Neuronal stem cell (in vitro differentiated cells): ENCODE data around the gene FGFR3.
A peak's percentile ranks its signal among the peaks of the same experiment; 100 is the strongest.

Source experiments
- DNase-seq: peaks from one replicate; pipeline ENCODE4 v3.0.0-alpha.2; 2013; ENCODE audit warnings: low spot score
- H2AFZ ChIP-seq: one replicate; pipeline ENCODE4 v1.6.1; 2013; ENCODE audit warnings: mild to moderate bottlenecking, low read length, inconsistent platforms
- H2AK5ac ChIP-seq: 2 replicates; pipeline ENCODE4 v1.6.1; 2013; ENCODE audit warnings: low read depth, mild to moderate bottlenecking, inconsistent platforms, low read length, moderate library complexity, mixed read lengths
- H2BK120ac ChIP-seq: 2 replicates; pipeline ENCODE4 v1.6.1; 2013; ENCODE audit warnings: low read depth, mild to moderate bottlenecking, inconsistent platforms, low read length, moderate library complexity, mixed read lengths
- H2BK12ac ChIP-seq: one replicate; pipeline ENCODE4 v1.6.1; 2013; ENCODE audit warnings: low read length, inconsistent platforms
- H2BK15ac ChIP-seq: 2 replicates; pipeline ENCODE4 v1.6.1; 2013; ENCODE audit warnings: mild to moderate bottlenecking, low read length, inconsistent platforms, mixed read lengths
- H2BK5ac ChIP-seq: one replicate; pipeline ENCODE4 v1.6.1; 2013; ENCODE audit warnings: inconsistent platforms, mild to moderate bottlenecking, low read length, moderate library complexity
- H3K14ac ChIP-seq: one replicate; pipeline ENCODE4 v1.6.1; 2013; ENCODE audit warnings: low read length, inconsistent platforms
- H3K18ac ChIP-seq: 2 replicates; pipeline ENCODE4 v1.6.1; 2013; ENCODE audit warnings: low read length, inconsistent platforms
- H3K23ac ChIP-seq: 2 replicates; pipeline ENCODE4 v1.6.1; 2013; ENCODE audit warnings: low read depth, mild to moderate bottlenecking, mixed read lengths, low read length, inconsistent platforms; ENCODE audit not compliant: poor library complexity
- H3K27ac ChIP-seq: replicated peaks from 3 replicates; pipeline ENCODE4 v1.5.1; 2013; ENCODE audit warnings: low read length, inconsistent platforms
- H3K27me3 ChIP-seq, 3 experiments: 2 replicates each; pipeline ENCODE4 v1.6.1; 2013; ENCODE audit warnings: low read length in 3 of 3, mild to moderate bottlenecking in 2 of 3, inconsistent platforms in 1 of 3, low read depth in 1 of 3, mixed read lengths in 1 of 3, moderate library complexity in 1 of 3; ENCODE audit not compliant: control insufficient read depth in 3 of 3, insufficient read depth in 3 of 3
- H3K36me3 ChIP-seq, 2 donors: replicated peaks in 1 of 2; 2 replicates each; pipeline ENCODE4 v1.6.1; 2013; ENCODE audit warnings: low read length in 2 of 2; ENCODE audit not compliant: control insufficient read depth in 2 of 2, insufficient read depth in 2 of 2
- H3K4ac ChIP-seq: 2 replicates; pipeline ENCODE4 v1.6.1; 2013; ENCODE audit warnings: inconsistent platforms, mild to moderate bottlenecking, low read length, moderate library complexity
- H3K4me1 ChIP-seq, 2 donors: 1 replicate in 1 of 2; 2 replicates in 1 of 2; pipeline ENCODE4 v1.6.1; 2013; ENCODE audit warnings: low read length in 2 of 2, low read depth in 1 of 2; ENCODE audit not compliant: control insufficient read depth in 2 of 2, insufficient read depth in 1 of 2
- H3K4me2 ChIP-seq: one replicate; pipeline ENCODE4 v1.6.1; 2013; ENCODE audit warnings: mild to moderate bottlenecking, low read length, inconsistent platforms; ENCODE audit not compliant: insufficient read depth, poor library complexity, severe bottlenecking
- H3K4me3 ChIP-seq, 2 donors: 2 replicates each; pipeline ENCODE4 v1.5.1; 2013; ENCODE audit warnings: low read length in 2 of 2, mild to moderate bottlenecking in 2 of 2, inconsistent platforms in 1 of 2, moderate library complexity in 1 of 2
- H3K79me1 ChIP-seq: one replicate; pipeline ENCODE4 v1.6.1; 2013; ENCODE audit warnings: low read depth, mild to moderate bottlenecking, inconsistent platforms, low read length, moderate library complexity
- H3K9ac ChIP-seq: one replicate; pipeline ENCODE4 v1.6.1; 2013; ENCODE audit warnings: mild to moderate bottlenecking, low read depth, low read length, inconsistent platforms; ENCODE audit not compliant: poor library complexity
- H3K9me3 ChIP-seq, 2 donors: replicated peaks in 1 of 2; 2 replicates each; pipeline versions ENCODE3 to v1.6.1; 2013; ENCODE audit warnings: low read length in 2 of 2, mild to moderate bottlenecking in 2 of 2, inconsistent platforms in 1 of 2, low read depth in 1 of 2, mixed read lengths in 1 of 2, moderate library complexity in 1 of 2; ENCODE audit not compliant: control insufficient read depth in 2 of 2, insufficient read depth in 1 of 2
- H4K8ac ChIP-seq: one replicate; pipeline ENCODE4 v1.6.1; 2013; ENCODE audit warnings: low read depth, mild to moderate bottlenecking, inconsistent platforms, low read length, moderate library complexity
- H4K91ac ChIP-seq: one replicate; pipeline ENCODE4 v1.6.1; 2013; ENCODE audit warnings: low read length, low read depth, mild to moderate bottlenecking, inconsistent platforms; ENCODE audit not compliant: poor library complexity
- WGBS, 2 donors: extraction: QIAGEN DNeasy Blood & Tissue Kit; methylation state at CpG; one replicate each; pipeline ENCODE4 v1.1.7; 2013; ENCODE audit warnings: missing lambda C conversion rate in 2 of 2, mixed read lengths in 1 of 2; ENCODE audit not compliant: insufficient read length in 2 of 2, insufficient replicate concordance in 1 of 2; ENCODE audit errors: extremely low coverage in 2 of 2; 5-methylcytosine and 5-hydroxymethylcytosine counted together

Gene FGFR3

GRCh38 chr4:1752284-1753041, 40.6 kb upstream of the FGFR3 start:
- H3K27me3 ChIP-seq, result peaks cover 0 to 12% (median 0%) of the 10 kb centered on the region in 3 experiments
- no CpG with 5 or more reads among the region's 35 CpGs for whole genome bisulfite sequencing, 2 donors
- H3K4ac ChIP-seq, result no peak overlapping the region
- peaks cover 6 to 14% of the 10 kb centered on the region in 2 donors for H3K4me1 ChIP-seq
- no peak overlapping the region for H2AFZ ChIP-seq
- H3K18ac ChIP-seq, result peak overlapping the region; percentile 76
- no peak overlapping the region for H2BK120ac ChIP-seq
- no peak overlapping the region for H2BK12ac ChIP-seq
- H4K91ac ChIP-seq, result no peak overlapping the region
- H3K14ac ChIP-seq, result peak overlapping the region; percentile 38
- H2BK15ac ChIP-seq, result peak overlapping the region; percentile 89
- DNase-seq, result no peak
- no peak overlapping the region for H3K23ac ChIP-seq
- no peaks in the 10 kb centered on the region for H3K36me3 ChIP-seq
- no peak overlapping the region for H3K27ac ChIP-seq
- peak overlapping the region; percentile 96 for H2AK5ac ChIP-seq
- no peaks in the 10 kb centered on the region for H3K9me3 ChIP-seq
- H4K8ac ChIP-seq, result no peak overlapping the region
- H3K4me3 ChIP-seq, result no peak overlapping the region
- peak overlapping the region; percentile 75 for H2BK5ac ChIP-seq
- no peaks in the 10 kb centered on the region for H3K79me1 ChIP-seq
- H3K9ac ChIP-seq, result peak overlapping the region; percentile 30
- H3K4me2 ChIP-seq, result no peak overlapping the region

- Histone ChIP-seq H2BK12ac (no peak overlapping the region), H4K91ac (no peak overlapping the region), H3K4me3 (no peak overlapping the region), H2BK15ac (no peak overlapping the region), H3K9me3 (no peaks in the 10 kb centered on the region), H3K4ac (no peak overlapping the region), H2BK120ac (peak overlapping the region; percentile 72), H2BK5ac (peak overlapping the region; percentile 24), H3K18ac (peak overlapping the region; percentile 85), H3K4me2 (no peak overlapping the region), H3K9ac (peak overlapping the region; percentile 4), H3K79me1 (no peaks in the 10 kb centered on the region), H3K36me3 (no peaks in the 10 kb centered on the region), H3K27me3 (peaks cover 0 to 12% (median 0%) of the 10 kb centered on the region in 3 experiments), H3K27ac (no peak overlapping the region), H2AFZ (no peak overlapping the region), H2AK5ac (peak overlapping the region; percentile 94), H3K23ac (no peak overlapping the region), H3K4me1 (peaks cover 9 to 19% of the 10 kb centered on the region in 2 donors), H3K14ac (no peak overlapping the region), H4K8ac (no peak overlapping the region)
- no CpG with 5 or more reads among the region's 10 CpGs for WGBS, 2 donors
- no peak for DNase-seq
These were observed 39.8 kb upstream of the FGFR3 start for GRCh38 chr4:1753294-1753696.

- Histone ChIP-seq H3K4ac (peak overlapping the region; percentile 84), H2BK12ac (no peak overlapping the region), H2BK5ac (no peak overlapping the region), H3K27me3 (peaks cover 0 to 12% (median 0%) of the 10 kb centered on the region in 3 experiments), H4K8ac (no peak overlapping the region), H3K4me3 (no peak overlapping the region), H3K9ac (peak overlapping the region; percentile 4), H3K23ac (no peak overlapping the region), H3K14ac (peak overlapping the region; percentile 94), H3K27ac (no peak overlapping the region), H3K4me1 (peaks cover 9 to 25% of the 10 kb centered on the region in 2 donors), H2BK120ac (peak overlapping the region; percentile 72), H4K91ac (no peak overlapping the region), H3K79me1 (no peaks in the 10 kb centered on the region), H3K18ac (peak overlapping the region; percentile 85), H2BK15ac (peak overlapping the region; percentile 58), H3K9me3 (no peaks in the 10 kb centered on the region), H3K36me3 (no peaks in the 10 kb centered on the region), H3K4me2 (no peak overlapping the region), H2AFZ (no peak overlapping the region), H2AK5ac (peak overlapping the region; percentile 94)
- DNase-seq, result no peak
- WGBS, 2 donors, result no CpG with 5 or more reads among the region's 15 CpGs
These were observed 39.3 kb upstream of the FGFR3 start for GRCh38 chr4:1753697-1754311.

- Histone ChIP-seq H4K8ac (no peak overlapping the region), H3K18ac (peak overlapping the region; percentile 59), H3K4me2 (no peak overlapping the region), H3K4ac (no peak overlapping the region), H3K4me3 (no peak overlapping the region), H3K23ac (peak overlapping the region; percentile 12), H2AK5ac (peak overlapping the region; percentile 94), H4K91ac (no peak overlapping the region), H3K27ac (no peak overlapping the region), H2BK5ac (no peak overlapping the region), H2BK15ac (peak overlapping the region; percentile 64), H3K27me3 (peaks cover 0 to 12% (median 0%) of the 10 kb centered on the region in 3 experiments), H3K36me3 (no peaks in the 10 kb centered on the region), H3K14ac (no peak overlapping the region), H2BK12ac (peak overlapping the region; percentile 22), H2BK120ac (no peak overlapping the region), H3K79me1 (no peaks in the 10 kb centered on the region), H2AFZ (no peak overlapping the region), H3K9ac (no peak overlapping the region), H3K4me1 (peaks cover 9 to 27% of the 10 kb centered on the region in 2 donors), H3K9me3 (no peaks in the 10 kb centered on the region)
- no CpG with 5 or more reads among the region's 5 CpGs for WGBS, 2 donors
- no peak for DNase-seq
These were observed 38.8 kb upstream of the FGFR3 start for GRCh38 chr4:1754336-1754735.
